ENCODE results near the gene FANCE.

FANCE gene

DNA sequence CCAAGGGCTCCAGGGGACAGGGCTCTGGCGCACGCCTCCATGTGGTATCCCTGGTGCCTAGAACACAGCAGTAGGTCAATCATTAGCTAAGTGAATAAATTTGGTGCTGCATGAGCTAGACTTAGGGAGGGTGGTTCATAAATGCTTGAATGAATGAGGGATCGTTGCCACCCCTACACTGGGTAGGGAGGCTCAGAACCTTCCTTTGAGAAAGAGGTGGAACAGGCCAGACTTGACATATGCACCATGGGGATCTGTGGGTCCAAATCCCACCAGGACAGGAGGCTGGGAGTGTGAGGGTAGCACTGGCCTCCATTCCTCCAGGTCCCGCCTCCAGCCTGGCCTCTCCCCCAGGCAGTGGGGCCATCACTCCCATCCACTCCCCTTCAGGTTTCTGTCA lies 30.9 kb downstream of the FANCE start:
- in situ Hi-C loops (cut with MboI; ENCODE audit: low pct_unique_long_range_greater_than_20kb, low sequenced_read_pairs, unreplicated experiment), result no loop called here
- TF ChIP-seq CTCF (IDR thresholded peaks at IDR 0.05; ENCODE audit: extremely low read depth, insufficient read depth, missing control alignments), result no peak
- DNase-seq (ENCODE audit: low spot score), result no peak

DNA sequence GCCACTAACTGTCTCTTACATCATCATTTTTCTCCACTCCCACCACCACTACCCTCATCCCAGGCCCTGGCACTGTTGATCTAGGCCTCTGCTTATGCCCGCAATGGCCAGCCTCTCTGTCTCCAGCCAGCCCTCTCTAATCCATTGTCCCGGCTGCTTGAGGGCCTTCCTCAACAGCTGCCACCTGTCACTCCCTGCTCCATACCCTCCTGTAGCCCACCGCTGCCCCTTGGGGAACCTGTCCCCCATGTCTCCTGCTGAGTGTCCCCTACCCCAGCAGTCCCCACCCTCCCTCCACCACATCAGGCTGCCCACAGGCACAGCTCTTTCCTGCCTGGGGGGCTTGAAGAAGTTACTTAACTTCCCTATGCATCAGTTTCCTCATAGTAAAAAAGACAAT lies 31.4 kb downstream of the FANCE start:
- TF ChIP-seq CTCF (IDR thresholded peaks at IDR 0.05; ENCODE audit: extremely low read depth, insufficient read depth, missing control alignments), result no peak
- in situ Hi-C loops (cut with MboI; ENCODE audit: low pct_unique_long_range_greater_than_20kb, low sequenced_read_pairs, unreplicated experiment), result no loop called here
- no peak for DNase-seq (ENCODE audit: low spot score)

DNA sequence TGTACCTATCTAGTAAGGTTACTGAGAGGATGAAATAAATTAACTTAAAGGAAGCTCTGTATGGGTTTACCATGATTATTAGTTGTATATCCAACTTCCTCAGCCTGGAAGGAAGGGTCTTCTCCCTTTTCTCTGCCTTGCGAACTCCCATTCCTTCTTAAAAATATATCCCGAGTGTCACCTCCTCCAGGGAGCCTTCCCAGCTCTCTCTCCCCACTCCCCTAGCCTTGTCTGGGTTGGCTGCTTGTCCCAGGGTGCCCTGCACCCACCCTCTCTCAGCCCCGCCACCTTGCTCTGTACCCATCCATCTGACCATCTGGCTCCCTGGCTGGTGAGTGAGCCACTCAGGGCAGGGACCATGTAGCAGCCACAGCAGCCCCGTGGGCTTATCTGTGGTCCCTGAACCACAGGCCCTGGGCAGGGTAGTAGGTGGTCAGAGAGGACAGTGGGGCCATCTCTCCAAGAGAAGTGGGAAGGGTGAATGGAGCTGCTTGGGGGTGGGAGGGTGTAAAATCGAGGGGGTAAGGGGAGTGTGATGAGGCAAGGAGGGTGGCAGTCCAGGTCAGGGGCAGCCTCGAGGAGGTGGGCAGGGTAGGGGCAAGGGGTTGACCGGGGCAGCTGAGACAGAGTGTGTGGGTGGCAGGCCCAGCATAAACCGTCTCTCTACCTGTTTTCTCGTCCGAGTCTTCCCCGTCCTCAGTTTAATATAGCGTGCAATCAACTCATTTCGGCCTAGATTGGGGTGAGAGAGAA lies 31.9 kb downstream of the FANCE start:
- no peak for DNase-seq (ENCODE audit: low spot score)
- in situ Hi-C loops (cut with MboI; ENCODE audit: low pct_unique_long_range_greater_than_20kb, low sequenced_read_pairs, unreplicated experiment), result no loop called here
- TF ChIP-seq CTCF (IDR thresholded peaks at IDR 0.05; ENCODE audit: extremely low read depth, insufficient read depth, missing control alignments), result no peak

DNA sequence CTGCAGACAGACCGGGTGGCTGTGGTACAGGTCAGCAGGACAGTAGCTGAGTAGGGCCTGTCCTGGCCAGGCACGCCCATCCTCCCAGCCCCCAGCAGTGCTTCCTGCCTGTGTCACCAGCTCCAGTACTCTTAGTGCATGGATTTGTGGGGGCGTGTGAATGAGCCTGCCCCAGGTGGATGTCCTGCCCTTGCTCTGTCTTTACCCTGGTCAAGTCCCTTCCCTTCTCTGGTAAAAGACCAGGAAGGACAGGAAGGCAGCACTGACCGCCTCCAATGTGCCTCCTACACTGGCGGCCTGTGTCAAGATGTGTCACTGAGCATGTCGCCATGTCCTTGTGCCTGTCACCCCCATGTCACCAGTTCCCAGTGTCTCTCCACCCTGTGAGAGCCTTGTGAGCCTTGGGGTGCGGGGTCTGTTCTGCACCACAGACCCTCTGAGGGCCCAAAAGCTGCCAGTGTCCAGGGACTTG lies 32.8 kb downstream of the FANCE start:
- in situ Hi-C loops (cut with MboI; ENCODE audit: low pct_unique_long_range_greater_than_20kb, low sequenced_read_pairs, unreplicated experiment), result no loop called here
- no peak for DNase-seq (ENCODE audit: low spot score)
- no peak for TF ChIP-seq CTCF (IDR thresholded peaks at IDR 0.05; ENCODE audit: extremely low read depth, insufficient read depth, missing control alignments)

GRCh38 chr6:35485402-35485877 lies 33.3 kb downstream of the FANCE start:
- no peak for TF ChIP-seq CTCF (IDR thresholded peaks at IDR 0.05; ENCODE audit: extremely low read depth, insufficient read depth, missing control alignments)
- no peak for DNase-seq (ENCODE audit: low spot score)
- in situ Hi-C loops (cut with MboI; ENCODE audit: low pct_unique_long_range_greater_than_20kb, low sequenced_read_pairs, unreplicated experiment), result no loop called here

DNA sequence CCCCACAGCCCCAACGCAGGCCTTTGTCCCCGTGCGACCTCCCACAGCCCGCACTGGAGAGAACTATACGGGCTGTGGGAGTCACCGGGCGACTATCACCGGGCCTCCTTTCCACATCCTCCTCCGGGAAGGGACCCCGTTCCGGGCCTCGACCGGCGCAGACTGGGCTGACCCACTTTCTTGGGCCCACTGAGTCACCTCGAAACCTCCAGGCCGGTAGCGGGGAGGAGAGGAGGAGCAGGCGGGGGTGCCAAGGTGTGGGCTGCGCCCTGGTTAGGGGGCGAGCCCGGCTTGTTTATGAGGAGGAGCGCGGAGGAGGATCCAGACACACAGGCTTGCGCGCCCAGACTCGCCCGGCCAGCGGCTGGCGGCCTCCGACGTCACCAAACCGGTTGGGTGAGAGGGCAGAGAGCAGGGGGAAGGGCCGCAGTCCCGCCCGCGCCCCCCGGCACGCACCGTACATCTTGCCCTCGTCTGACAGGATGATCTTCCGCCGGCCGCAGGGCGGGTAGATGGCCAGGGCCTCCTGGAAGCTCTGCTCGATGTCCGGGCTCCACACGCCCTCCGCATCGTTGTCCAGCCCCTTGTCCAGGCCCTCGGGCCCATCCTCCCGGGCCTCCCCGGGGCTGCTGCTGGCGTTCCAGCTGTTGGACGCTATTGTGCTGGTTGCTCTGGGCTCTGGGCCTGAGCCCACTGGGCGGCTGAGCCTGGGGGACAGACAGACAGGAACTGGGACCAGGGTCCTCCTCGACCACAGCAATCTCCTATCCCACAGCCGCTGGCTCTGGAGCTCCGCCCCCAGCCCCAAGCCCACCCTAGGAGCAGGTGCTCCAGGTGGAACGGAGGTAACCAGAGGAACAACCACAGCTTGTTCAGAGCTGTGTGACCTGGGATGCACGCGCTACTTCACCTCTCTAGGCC lies 34.1 kb downstream of the FANCE start:
- DNase-seq (ENCODE audit: low spot score), result no peak
- TF ChIP-seq CTCF (IDR thresholded peaks at IDR 0.05; ENCODE audit: extremely low read depth, insufficient read depth, missing control alignments), result no peak
- in situ Hi-C loops (cut with MboI; ENCODE audit: low pct_unique_long_range_greater_than_20kb, low sequenced_read_pairs, unreplicated experiment), result no loop called here
